OCI-LY1 (cell line): ENCODE measurements around the gene DOCK6.

Source experiments
- EZH2 ChIP-seq: fragments of 200-600 bp; sonication (generic), shearing (Covaris generic); IDR thresholded peaks from 2 replicates; pipeline ENCODE4 v1.8.0; 2017; ENCODE audit warnings: borderline replicate concordance, mixed run types, mild to moderate bottlenecking, antibody characterized with exemption, low read length, moderate library complexity, mixed read lengths
- TF ChIP-seq, protein P1 (sequence below): fragments of 200-600 bp; sonication (generic), shearing (Covaris generic); IDR thresholded peaks from 2 replicates; pipeline ENCODE4 v1.5.1; 2017; ENCODE audit warnings: mild to moderate bottlenecking, antibody characterized with exemption, low read length, moderate library complexity, mixed read lengths

- TF ChIP-seq, protein P1, sequence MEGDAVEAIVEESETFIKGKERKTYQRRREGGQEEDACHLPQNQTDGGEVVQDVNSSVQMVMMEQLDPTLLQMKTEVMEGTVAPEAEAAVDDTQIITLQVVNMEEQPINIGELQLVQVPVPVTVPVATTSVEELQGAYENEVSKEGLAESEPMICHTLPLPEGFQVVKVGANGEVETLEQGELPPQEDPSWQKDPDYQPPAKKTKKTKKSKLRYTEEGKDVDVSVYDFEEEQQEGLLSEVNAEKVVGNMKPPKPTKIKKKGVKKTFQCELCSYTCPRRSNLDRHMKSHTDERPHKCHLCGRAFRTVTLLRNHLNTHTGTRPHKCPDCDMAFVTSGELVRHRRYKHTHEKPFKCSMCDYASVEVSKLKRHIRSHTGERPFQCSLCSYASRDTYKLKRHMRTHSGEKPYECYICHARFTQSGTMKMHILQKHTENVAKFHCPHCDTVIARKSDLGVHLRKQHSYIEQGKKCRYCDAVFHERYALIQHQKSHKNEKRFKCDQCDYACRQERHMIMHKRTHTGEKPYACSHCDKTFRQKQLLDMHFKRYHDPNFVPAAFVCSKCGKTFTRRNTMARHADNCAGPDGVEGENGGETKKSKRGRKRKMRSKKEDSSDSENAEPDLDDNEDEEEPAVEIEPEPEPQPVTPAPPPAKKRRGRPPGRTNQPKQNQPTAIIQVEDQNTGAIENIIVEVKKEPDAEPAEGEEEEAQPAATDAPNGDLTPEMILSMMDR = no peak
- no peak for TF ChIP-seq EZH2
These were observed 85.7 kb downstream of the DOCK6 start for GRCh38 chr19:11176466-11177193.
